Activated gamma-delta T cell treated with anti-CD3 and anti-CD28 coated beads, Interleukin-2, amount 50 U/mL, for 16 hours (primary cell): ENCODE measurements around the gene TTYH3.
A peak's percentile ranks its signal among the peaks of the same experiment; 100 is the strongest.

Source experiments
- DNase-seq: peaks from one replicate; pipeline ENCODE4 v3.0.0-alpha.2; 2020; ENCODE audit warnings: low read depth

Gene TTYH3

DNA sequence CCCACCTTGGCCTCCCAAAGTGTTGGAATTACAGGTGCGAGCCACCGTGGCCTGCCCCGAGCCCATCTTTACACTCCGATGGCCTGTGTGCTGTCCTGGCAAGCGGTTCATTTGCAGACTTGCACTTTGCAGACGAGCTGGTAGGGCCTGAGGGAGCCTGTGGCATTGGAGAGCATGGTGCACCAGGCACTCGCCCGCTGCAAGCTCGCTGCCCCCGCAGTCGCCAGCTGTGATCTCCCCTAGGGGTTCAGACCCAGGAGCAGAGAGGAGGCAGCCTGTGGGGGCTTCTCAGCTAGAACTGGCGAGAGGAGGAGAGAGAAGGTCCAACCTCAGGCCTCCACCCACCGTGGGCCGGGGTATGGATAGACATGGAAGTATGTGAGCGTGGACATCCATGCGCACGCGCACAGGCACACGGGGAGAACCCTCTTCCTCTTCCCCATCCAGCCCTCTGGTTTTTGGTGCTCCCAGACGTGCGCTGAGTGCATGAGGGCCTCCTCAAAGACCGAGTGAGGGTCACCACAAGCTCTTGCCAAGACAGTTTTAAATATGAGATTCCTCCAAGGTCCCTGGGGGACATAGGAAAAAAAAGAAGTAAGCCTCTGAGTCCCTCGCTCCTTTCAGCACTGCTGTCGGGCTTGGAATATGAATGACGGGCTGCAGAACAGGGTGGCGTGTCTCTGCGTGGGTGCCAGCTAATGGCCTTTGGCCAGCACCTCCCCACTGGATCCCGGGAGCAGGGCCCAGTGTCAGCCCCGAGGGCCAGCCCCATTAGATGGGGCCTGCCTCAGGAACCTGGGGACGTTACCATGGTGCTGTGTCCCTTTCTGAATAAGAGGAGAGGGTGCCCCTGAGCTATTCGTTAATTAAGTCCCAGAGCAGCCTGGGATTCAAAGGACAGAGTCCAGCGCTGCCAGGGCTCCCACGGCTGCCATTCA, 15.1 kb upstream of the TTYH3 start:
- no peak for DNase-seq

DNA sequence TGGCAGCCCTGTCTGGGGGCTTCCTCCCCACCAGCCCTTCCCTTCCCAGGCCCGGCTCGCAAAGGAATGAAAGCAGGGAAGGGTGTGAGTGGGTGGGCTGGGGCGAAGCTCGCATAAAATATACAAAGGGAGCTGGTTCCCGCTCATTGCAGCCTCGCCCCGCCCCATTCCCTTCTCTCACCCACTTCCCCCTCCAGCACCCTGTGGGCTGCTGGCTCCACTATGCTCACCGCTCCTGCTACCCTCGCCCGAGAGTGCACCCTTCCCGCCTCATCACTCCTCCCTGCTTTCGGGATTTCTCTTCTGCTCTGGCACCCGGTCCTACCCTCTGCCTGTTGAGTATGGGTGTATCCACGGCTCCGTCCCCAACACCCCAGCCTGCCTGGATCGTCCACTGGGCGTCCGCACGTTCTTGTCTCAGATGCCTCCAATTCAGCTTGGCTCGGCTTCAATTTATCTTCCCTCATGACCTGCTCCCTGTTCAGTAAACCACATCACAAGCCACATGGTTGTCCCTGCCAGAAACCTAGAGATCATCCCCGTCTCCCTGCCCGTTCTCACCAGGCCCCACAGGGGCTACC, 14.4 kb upstream of the TTYH3 start:
- no peak for DNase-seq

DNA sequence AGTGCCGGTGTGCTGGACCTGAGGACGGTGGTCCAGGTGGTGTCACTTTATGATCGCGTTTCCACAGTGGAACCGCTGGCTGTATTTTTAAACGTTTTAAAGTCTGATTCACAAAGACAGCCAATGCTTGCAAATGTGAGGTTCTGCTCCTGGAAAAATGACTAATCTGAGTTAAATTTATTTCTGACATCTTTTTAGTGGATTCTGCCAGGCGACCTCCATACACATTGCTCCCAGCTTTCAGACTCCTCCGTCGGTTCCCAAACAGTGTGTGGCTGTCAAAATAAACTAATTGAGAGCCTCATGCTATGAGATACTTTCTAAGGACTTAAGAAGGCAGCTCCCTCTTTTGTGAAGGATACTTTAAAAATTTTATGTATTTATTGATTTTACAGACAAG, 12.7 kb upstream of the TTYH3 start:
- DNase-seq, result no peak

DNA sequence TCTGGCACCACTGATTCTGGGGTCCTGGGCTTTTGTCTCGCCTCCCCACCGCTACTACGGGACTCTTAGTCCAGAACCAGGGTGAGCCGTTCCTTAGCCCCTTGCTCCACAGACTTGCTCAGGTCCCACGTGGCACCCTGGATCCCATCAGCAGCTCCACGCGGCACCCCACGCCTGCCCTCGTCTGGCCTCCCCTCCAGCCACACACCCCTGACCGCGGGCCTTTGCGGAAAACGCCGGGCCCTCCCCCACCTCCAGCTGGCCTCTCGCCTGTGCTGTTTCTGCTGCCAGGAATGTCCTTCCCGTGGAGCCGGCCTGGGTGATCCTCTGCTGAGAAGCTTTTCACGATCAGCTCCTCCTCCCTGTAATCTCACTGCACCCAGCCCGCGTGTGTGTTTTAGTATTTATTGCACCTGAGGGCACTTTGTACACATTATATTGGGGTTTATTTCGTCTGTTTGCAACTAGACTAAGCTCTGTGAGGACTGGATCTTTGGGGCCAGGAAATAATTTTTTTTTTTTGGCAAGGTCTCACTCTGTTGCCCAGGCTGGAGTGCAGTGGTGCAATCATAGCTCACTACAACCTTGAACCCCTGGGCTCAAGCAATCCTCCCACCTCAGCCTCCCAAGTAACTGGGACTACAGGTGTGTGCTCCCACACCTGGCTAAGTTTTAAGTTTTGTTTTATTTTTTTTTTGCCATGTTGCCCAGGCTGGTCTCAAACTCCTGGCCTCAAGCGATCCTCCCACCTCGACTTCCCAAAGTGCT, 10.5 kb upstream of the TTYH3 start:
- no peak for DNase-seq

DNA sequence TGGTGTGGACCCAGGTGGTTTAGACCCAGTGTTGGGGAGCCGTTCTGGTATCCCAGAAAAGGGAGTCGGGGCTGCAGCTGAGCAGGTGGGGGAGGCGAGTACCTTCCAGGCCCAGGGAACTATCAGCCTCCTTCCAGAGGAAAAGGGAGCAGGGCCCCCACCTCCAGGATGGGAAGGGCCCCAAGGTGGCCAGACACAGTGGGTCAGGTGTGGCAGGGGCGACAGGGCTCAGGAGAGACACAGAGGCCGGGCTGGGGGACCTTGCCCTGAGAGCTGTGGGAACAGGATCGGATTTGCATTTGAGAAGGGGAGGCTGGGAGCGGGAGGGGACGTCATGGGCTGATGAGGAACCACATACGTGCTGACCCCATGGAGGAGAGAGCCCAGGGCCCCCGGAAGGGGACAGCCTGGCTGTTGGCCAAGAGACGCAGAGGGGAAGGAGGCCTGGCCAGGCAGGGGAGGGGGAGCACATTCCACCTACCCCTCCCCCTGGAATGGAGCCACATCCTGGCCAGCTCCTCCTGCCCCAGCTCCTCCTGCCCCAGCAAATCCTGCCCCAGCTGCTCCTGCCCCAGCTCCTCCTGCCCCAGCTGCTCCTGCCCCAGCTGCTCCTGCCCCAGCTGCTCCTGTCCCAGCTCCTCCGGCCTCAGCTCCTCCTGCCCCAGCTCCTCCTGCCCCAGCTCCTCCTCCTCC, 9.7 kb upstream of the TTYH3 start:
- DNase-seq, result no peak

DNA sequence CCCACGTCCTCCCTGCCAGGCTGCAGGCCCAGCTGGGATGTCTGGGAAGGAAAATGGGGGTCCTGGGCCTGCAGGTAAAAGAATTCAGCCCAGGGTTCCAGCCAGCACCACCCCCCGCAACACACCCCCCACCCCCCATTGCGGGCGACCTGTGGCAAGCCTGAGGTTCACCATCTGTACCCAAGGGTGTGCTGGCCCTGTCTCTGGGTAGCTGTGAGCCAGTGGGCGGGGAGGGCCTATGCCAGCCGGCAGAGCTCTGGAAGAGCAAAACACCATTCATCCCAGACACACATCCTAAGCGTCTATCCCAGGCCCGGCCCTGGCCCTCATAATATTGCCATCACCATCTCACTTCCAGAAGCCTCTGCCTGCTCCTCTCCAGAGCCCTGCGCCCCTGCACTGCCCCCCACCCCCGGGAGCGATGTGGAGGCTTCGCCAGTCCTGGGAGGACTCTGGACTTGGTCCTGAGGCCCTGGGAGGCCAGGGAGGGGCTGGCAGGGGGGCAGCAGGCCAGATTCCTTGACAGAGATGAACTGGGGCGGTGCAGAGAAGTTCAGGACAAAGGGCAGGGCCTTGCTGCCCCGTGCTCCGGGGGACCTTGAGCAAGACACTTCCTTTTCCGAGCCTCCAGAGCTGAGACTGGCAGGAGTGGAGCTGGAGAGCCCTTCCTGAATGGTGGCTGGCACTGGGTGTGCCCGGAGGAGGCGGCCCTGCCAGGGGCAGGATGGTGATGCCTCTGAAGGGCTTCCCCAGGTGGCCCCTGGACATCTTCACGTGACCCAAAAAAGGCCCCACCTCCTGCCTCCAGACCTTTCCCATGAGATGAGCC, 8.7 kb upstream of the TTYH3 start:
- no peak for DNase-seq

- DNase-seq, result no peak
Measured at GRCh38 chr7:2623698-2624014, 8.1 kb upstream of the TTYH3 start.

GRCh38 chr7:2624293-2624886, 7.4 kb upstream of the TTYH3 start:
- no peak for DNase-seq

DNA sequence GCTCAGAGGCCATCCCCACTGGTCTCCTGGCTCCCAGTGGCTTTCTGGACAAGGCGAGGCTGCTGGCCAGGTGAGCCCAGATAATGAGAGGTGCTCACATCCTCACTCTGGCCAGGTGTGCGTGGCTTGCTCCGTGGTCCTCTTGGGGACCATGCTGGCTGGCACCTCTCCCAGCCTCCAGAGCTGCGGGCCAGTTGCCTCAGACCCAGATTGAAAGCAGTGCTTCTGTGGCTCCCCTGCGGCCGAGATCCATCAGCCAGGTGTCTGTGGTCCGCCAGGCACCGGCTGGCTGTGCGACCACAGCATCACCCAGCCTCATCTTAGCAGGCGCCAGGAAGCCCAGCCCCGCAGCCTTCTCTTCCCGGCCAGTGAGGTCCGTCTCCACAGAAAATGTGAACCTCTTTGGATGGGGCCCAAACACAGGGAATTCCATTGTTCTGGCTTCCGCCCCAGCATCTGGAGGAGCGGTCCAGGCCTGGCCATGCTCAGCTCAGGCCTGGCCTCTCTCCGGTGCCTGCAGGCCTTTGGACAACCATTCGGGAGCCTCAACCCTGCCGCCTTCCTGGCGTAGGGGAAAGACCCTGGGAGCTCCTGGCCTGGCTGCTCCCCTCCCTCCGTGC, 5.2 kb upstream of the TTYH3 start:
- no peak for DNase-seq

DNA sequence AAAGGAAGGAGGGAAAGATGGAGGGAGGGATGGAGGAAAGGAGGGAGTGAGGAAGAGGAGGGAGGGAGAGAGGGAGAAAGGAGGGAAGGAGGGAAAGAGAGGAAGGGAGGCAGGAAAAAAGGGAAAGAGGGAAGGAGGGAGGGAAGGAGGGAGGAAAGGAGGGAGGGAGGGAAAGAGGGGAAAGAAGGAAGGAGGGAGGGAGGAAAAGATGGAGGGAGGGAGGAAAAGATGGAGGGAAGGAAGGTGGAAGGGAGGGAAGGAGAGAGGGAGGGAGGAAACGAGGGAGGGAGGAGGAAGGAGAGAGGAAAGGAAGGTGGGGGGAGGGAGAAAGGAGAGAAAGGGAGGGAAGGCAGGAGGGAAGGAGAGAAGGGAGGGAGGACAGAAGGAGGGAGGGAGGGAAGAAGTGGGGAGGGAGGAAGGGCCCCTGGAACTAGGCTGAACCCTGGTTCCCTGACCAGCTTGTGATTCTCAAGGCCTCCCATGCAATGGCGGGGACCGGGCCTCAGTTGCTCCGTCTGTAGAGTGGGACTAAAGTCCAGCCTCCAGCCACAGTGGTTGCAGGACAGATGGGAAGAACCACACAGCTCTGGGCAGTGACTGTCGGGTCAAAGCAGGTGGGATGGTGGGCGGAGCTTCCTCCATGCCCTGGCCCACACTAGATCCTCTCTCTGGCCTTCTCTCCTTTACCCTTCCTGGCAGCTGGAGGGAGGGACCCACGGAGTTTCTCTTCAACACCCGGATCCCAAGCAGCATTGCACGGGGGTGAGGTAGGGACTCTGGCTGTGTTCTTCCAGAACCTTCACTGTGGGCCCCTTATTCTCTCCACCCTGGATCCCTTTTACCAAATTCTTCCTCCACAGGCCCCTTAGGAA, 4.3 kb upstream of the TTYH3 start:
- DNase-seq, result no peak

GRCh38 chr7:2628130-2628482, 3.7 kb upstream of the TTYH3 start:
- DNase-seq, result no peak

- no peak for DNase-seq
Measured at GRCh38 chr7:2628891-2629290, 2.9 kb upstream of the TTYH3 start.

DNA sequence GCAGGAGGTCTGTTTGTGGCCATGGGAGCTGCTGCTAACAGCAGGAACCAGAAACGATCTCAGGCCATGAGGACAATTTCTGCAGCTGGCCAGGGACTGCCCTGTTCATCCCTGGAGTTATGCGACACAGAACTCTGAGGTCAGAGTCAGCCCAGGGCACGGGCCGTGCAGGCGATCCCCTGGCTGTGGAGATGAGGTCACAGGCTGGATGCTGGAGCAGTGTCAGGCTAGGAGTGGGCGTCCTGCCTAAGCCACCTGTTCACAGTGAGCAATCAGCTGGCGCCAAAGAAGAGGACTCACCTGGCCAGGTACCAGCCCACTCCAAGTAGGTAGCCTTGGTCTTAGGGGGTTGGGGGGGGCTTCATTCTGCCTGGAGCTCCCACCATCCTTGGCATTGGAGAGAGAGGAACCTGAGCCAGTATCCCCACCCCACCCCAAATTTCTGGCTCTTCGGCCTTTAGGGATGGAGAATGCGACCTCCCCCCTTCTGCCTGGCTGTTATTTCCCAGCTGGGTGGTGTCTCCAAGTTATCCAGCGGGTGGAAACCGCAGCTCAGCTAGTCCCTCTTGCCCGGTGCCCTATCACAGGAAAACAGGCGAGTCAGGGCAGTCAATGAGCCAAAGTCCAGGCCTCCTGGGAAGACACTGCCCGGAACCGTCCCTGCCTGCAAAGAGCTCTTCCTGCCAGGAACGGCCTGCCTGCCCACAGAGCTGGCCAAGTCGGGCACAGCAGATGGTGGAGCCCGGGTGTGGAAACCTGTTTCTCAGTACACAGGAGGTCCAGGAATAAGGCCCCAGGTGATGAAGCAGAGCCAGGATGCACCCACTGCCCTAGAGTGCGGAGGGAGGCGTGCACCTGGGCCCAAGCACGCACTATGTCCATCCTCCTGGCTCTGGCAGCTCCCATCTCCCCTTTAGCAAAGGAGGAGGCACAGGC, 1.8 kb upstream of the TTYH3 start:
- DNase-seq, result no peak

GRCh38 chr7:2632733-2633537, 1.1 kb downstream of the TTYH3 start:
- peak; percentile 19 for DNase-seq

- DNase-seq, result peak; percentile 27
Measured at GRCh38 chr7:2633538-2634266, 1.9 kb downstream of the TTYH3 start.

- DNase-seq, result no peak
Measured at GRCh38 chr7:2634267-2635145, 2.7 kb downstream of the TTYH3 start.
